Stimulated activated CD8-positive, alpha-beta memory T cell treated with anti-CD3 and anti-CD28 coated beads, Interleukin-4, amount 100 ng/mL, for 48 hours (primary cell): ENCODE results near the gene ZBP1.

Experiments used
- DNase-seq: peaks from one replicate; pipeline ENCODE4 v3.0.0-alpha.2; 2020

ZBP1 gene

GRCh38 chr20:57616143-57616951 lies 3.9 kb downstream of the ZBP1 start:
- no peak for DNase-seq

GRCh38 chr20:57615445-57615811 lies 4.8 kb downstream of the ZBP1 start:
- DNase-seq: no peak

GRCh38 chr20:57614490-57615444 lies 5.5 kb downstream of the ZBP1 start:
- no peak for DNase-seq

GRCh38 chr20:57613481-57613921 lies 6.7 kb downstream of the ZBP1 start:
- no peak for DNase-seq

GRCh38 chr20:57612916-57613315 lies 7.3 kb downstream of the ZBP1 start:
- peak; percentile 13 for DNase-seq

GRCh38 chr20:57612436-57612835 lies 7.8 kb downstream of the ZBP1 start:
- DNase-seq: peak; percentile 18

GRCh38 chr20:57611586-57612311 lies 8.5 kb downstream of the ZBP1 start:
- no peak for DNase-seq

- DNase-seq: no peak
Measured at GRCh38 chr20:57610261-57610952, 9.8 kb downstream of the ZBP1 start.

GRCh38 chr20:57609842-57610167 lies 10.4 kb downstream of the ZBP1 start:
- DNase-seq: no peak

- DNase-seq: no peak
Measured at GRCh38 chr20:57609086-57609841, 11.0 kb downstream of the ZBP1 start.

- DNase-seq: no peak
Measured at GRCh38 chr20:57608516-57608915, 11.7 kb downstream of the ZBP1 start.

- DNase-seq: no peak
Measured at GRCh38 chr20:57605878-57606277, 14.3 kb downstream of the ZBP1 start.

- no peak for DNase-seq
Measured at GRCh38 chr20:57605045-57605444, 15.2 kb downstream of the ZBP1 start.

- DNase-seq: no peak
Measured at GRCh38 chr20:57603120-57603519, 17.1 kb downstream of the ZBP1 start.

GRCh38 chr20:57601737-57602136 lies 18.5 kb downstream of the ZBP1 start:
- DNase-seq: no peak

- DNase-seq: no peak
Measured at GRCh38 chr20:57601211-57601570, 19.0 kb downstream of the ZBP1 start.

- no peak for DNase-seq
Measured at GRCh38 chr20:57600320-57601210, 19.7 kb downstream of the ZBP1 start.

- DNase-seq: no peak
Measured at GRCh38 chr20:57598491-57598890, 21.7 kb downstream of the ZBP1 start.

GRCh38 chr20:57598060-57598459 lies 22.2 kb downstream of the ZBP1 start:
- no peak for DNase-seq

- DNase-seq: peak; percentile 83
Measured at GRCh38 chr20:57596998-57597939, 23.0 kb downstream of the ZBP1 start.
